DMS153 treated with DMSO at 0.1 percent for 48 hours (cell line): ENCODE data around the gene ZBTB40.
A peak's percentile ranks its signal among the peaks of the same experiment; 100 is the strongest.

Experiments used
- DNase-seq: peaks from one replicate; lab custom pipeline; 2025; ENCODE audit not compliant: unreplicated experiment; lab: John Stamatoyannopoulos, UW

The ZBTB40 gene

DNA sequence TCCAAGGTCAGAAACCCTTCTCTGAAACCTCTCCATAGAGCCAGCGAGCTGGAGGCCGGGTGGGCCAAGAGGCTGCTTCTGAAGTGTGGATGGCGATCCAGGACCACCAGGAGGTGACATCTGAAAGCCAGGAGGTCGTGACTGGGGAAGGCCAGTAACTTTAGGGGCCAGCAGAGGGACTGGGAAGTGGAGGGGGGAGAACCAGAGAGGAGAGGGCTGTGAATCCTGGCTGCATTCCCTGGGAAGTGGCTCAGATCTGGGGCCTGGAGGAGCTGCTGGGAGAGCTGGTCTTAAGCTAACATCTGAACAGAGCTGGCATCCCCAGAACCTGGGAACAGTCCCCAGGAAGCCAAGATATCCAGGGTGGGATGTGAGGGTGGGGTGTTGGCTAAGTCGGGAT, 100.4 kb downstream of the ZBTB40 start:
- DNase-seq = no peak

GRCh38 chr1:22553104-22553880, 101.6 kb downstream of the ZBTB40 start:
- no peak for DNase-seq

DNA sequence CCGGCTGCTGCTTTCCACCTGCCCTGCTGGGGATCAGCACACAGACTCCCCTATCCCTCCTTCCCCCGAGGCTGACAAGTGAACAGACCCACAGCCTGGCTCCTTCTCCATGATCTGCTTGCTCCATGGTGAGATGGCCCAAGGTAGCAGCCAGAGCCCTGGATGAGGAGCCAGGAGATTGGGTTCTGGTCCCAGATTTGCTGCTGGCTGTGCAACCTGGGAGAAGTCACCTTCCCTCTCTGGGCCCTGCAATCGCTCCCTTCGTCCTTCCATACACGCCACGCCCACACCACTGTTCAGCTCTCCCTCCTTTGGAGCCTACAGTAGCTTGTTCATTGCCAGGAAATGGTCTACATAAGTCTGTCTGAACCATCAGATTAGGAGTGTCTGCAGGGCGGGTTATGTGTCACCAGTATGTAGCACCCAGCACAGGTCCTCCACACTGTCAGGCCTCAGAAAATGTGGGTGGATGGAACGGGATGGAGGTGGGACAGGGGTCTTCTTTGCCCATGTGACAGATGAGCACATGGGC, 102.4 kb downstream of the ZBTB40 start:
- DNase-seq = no peak

DNA sequence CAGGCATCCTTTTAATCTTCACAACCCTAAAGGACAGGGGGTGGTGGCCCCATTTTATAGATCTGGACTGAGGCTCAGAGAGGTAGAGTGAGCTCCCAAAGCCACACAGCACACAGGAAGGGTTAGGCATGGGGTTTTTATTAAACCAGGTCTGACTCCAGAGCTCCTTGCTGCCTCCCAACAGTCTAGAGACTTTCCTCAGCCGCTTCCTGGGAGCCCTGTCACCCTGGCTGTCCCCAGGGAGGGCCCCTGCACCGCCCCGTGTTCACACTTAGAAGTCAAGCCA, 103.7 kb downstream of the ZBTB40 start:
- DNase-seq = no peak

- no peak for DNase-seq
Observed at GRCh38 chr1:22556391-22557104, 104.9 kb downstream of the ZBTB40 start.

DNA sequence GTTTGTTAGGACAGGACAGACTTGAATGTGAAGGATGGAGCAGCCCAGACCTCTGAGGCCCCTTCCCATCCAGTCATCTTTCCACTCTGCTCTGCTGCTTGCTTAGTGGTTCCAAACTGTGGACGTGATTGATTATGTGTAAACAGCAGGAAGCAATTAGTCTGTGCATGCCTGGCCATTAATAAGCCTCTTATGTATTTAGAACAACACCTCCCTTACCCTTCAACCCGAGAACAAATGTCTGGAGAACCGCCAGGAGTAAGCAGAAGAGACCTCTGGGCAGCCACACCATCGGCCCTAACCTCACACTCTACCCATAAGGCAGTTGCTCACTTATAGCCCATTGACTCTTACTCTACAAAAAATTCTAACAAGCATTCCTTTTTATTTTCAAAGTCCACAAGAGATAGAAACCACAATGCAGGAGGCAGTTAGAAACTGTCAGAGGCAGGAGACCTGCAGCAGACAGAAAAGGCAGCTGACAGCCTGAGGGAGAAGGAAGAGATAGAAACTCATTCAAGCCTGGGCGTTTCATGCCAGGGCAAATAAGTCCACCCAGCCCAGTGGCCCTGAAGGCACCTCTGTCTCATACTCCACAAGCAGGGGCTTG, 105.8 kb downstream of the ZBTB40 start:
- peak; percentile 45 for DNase-seq

DNA sequence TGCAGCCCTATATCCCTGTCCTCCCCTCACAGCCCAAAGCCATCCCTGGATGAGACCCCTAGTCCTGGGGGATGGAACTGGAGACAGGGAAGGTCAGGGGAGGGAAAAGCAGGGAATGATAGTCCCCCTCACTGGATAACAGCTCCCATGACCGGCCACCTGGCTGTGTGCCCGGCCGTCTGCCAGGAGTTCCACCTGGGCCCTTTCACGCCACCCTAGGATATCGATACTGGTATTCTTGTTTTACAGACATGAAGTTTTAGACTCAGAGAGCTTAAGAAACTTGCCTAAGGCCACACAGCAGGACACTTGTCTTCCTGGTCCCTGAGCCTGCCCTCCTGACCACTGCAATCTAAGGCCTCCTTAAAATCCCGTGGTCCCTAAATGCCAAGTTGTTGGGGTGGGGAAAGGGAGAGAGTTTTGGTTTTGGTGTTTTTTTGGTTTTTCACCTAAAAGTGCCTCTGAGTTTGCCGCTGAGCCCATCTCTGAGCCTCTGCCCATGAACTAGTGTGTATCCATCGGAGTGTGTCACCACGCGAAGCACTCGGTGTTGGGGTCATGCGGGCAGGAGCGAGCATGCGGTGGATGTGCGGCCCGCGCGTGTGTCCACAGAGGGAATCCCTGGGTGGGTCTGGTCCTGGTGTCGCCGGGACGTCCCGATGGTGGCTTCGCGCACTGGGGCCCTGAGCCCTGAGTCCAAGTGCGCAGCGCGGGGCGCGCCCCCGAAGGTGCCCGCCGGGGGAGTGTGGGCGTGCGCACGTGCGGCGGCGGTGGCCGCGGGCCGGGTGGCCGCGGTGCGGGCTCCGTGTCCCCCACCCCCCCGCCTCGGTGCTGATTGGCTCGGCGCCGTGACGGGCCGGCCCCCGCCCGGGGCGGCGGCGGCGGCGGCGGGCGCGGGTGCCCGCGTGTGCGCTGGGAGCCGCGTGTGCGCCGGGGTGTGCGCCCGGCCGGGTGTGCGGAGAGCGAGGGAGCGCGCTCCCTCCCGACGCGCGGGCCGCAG, 111.2 kb downstream of the ZBTB40 start, which contains the start of gene EPHA8:
TSS of gene EPHA8 (plus strand) at position 906 of the 1,000 bp plus-strand sequence. CDS start 147 bp downstream, outside the sequence.
- no peak for DNase-seq

DNA sequence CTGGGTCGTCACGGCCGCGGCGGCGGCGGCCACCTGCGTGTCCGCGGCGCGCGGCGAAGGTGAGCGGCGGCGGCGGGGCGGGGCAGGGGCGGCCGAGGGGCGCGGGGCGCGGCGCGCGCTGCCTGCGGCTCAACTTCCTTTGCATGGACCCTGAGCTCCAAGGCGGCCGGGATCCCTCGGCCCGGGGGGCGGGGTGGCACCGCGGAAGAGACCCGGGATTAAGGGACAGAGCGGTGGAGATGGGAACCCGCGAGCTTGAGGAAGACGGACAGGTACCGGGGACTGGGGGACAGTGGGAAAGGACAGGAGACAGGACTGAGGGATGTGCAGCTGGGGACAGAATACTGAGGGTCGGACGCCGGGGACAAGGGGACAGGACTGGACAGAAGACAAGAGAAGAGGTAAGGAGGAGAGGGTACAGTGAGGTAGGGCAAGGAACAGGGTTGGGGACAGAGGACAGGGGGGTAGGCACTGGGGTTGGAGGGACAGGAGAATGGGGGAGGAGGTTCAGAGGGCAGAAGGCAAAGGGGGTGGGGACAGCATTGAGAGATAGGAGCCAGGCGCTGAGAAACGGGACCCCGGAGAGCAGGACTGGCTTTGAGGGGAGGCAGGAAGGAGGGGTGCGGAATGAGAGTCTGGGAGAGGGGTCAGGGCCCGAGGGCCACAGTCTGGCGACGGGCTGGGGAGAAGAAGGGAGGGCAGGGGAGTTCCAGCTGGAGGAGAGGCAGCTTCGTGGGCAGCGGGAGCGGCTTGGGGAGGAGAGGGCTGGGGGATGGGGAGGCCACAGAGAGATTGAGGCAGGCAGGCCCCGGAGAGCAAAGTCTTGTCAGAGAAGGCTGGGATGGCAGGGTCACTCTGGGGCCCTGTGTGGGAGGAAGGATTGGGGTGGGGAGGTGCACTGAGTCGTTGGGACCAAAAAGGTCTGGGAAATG, 112.3 kb downstream of the ZBTB40 start:
- DNase-seq = no peak

DNA sequence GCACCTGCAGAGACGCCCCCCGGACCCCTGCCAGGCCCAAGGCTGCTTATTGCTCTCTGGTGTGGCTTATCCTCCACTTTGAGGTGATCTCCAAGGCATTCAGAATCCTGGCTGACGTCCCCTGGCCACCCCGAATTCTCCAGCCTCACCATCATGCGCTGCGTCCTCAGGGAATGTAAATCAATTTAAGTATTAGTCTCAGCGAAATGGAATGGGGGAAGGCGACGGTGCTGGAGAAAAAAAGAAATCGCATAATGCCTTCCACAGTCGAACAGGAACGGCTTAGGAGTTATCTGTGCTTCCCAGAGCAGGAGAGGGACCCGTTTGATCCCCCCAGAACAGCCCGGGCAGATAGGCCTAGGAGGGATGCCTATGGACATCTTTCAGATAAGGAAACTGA, 114.5 kb downstream of the ZBTB40 start:
- DNase-seq = no peak

- DNase-seq = no peak
Observed at GRCh38 chr1:22567197-22567596, 115.5 kb downstream of the ZBTB40 start.

- no peak for DNase-seq
Observed at GRCh38 chr1:22567994-22568393, 116.3 kb downstream of the ZBTB40 start.

GRCh38 chr1:22569269-22569668, 117.6 kb downstream of the ZBTB40 start:
- no peak for DNase-seq

GRCh38 chr1:22570140-22570909, 118.7 kb downstream of the ZBTB40 start:
- no peak for DNase-seq

GRCh38 chr1:22572818-22573217, 121.2 kb downstream of the ZBTB40 start:
- DNase-seq = no peak

GRCh38 chr1:22573237-22573636, 121.6 kb downstream of the ZBTB40 start:
- DNase-seq = no peak

DNA sequence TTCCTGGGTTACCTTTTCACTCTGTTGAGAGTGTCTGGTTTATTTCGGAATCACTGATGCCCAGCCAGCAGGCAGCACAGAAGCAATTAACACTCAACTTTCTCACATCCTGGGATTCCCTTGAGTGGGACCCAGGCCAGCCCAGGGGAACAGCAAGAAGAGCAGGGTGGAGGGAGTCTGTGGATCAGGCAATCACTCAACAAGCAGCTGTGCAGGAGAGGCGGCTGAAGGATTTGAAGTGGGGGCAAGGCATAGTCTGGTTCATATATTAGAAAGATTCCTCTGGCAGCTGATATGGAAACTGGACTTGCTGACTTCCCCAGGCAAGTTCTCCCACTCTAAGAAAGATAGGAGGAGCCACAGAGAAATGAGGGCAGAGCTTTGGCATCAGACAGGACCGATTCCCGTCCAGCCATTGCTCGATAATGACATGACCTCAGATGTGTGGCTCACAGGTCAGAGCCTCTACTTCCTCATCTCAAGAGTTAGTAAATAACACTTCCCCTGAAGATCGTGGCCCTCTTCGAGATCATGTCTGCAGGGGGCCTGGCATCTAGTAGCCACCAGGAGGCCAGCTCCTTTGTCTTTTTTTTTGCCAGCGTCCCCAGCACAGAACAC, 124.0 kb downstream of the ZBTB40 start:
- DNase-seq = no peak

DNA sequence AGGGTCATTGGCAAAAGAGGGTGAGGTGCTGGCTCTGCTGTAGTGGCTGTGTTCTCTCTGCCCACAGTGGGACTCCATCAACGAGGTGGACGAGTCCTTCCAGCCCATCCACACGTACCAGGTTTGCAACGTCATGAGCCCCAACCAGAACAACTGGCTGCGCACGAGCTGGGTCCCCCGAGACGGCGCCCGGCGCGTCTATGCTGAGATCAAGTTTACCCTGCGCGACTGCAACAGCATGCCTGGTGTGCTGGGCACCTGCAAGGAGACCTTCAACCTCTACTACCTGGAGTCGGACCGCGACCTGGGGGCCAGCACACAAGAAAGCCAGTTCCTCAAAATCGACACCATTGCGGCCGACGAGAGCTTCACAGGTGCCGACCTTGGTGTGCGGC, 124.5 kb downstream of the ZBTB40 start:
- DNase-seq = no peak

DNA sequence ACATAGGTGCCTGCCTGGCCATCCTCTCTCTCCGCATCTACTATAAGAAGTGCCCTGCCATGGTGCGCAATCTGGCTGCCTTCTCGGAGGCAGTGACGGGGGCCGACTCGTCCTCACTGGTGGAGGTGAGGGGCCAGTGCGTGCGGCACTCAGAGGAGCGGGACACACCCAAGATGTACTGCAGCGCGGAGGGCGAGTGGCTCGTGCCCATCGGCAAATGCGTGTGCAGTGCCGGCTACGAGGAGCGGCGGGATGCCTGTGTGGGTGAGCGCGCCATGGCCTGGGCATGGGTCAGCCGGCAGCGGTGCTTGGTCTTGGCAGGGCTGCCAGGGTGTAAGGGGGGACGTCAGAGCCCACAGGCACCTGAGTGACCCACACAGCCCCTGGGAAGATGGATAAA, 125.0 kb downstream of the ZBTB40 start:
- DNase-seq = no peak
